Stimulated activated CD8-positive, alpha-beta memory T cell treated with anti-CD3 and anti-CD28 coated beads, Interleukin-7, amount 100 ng/mL, for 48 hours (primary cell): ENCODE results near the gene CSTPP1.
"Not testable (repeated sequence)": the region's sequence is repeated elsewhere in the genome, so short reads cannot be mapped to it uniquely, and the experiment has no call there.

Source experiments
- DNase-seq, 2 donors: peaks; one replicate each; pipeline ENCODE4 v3.0.0-alpha.2; 2020; ENCODE audit warnings: low read depth in 1 of 2; ENCODE audit errors: extremely low read depth in 1 of 2

Gene CSTPP1

GRCh38 chr11:46912526-46913150 is 23.9 kb upstream of the CSTPP1 start:
- no peak for DNase-seq

- DNase-seq, result no peak
Observed at GRCh38 chr11:46913484-46913883, 23.1 kb upstream of the CSTPP1 start.

- DNase-seq, result no peak
Observed at GRCh38 chr11:46914363-46914762, 22.2 kb upstream of the CSTPP1 start.

- DNase-seq, result no peak
Observed at GRCh38 chr11:46914910-46915309, 21.7 kb upstream of the CSTPP1 start.

GRCh38 chr11:46916286-46917108 is 20.1 kb upstream of the CSTPP1 start:
- DNase-seq, result no peak

GRCh38 chr11:46917109-46917761 is 19.3 kb upstream of the CSTPP1 start:
- no peak for DNase-seq

GRCh38 chr11:46917762-46918082 is 18.8 kb upstream of the CSTPP1 start:
- no peak for DNase-seq

GRCh38 chr11:46918083-46918787 is 18.3 kb upstream of the CSTPP1 start, which contains the start of gene LRP4:
LRP4 (minus strand) TSS chr11:46918550; CDS start chr11:46918379, 171 bp downstream.
- DNase-seq, result peak in 1 of 2 donors; percentile 39

- no peak for DNase-seq
Observed at GRCh38 chr11:46918788-46919513, 17.6 kb upstream of the CSTPP1 start.

GRCh38 chr11:46920755-46921154 is 15.8 kb upstream of the CSTPP1 start:
- no peak for DNase-seq

- not testable (repeated sequence) for DNase-seq
Observed at GRCh38 chr11:46927928-46928327, 8.6 kb upstream of the CSTPP1 start.

GRCh38 chr11:46928701-46929100 is 7.9 kb upstream of the CSTPP1 start:
- not testable (repeated sequence) for DNase-seq

- DNase-seq, result no peak
Observed at GRCh38 chr11:46930089-46930488, 6.5 kb upstream of the CSTPP1 start.

- DNase-seq, result no peak
Observed at GRCh38 chr11:46942172-46942571, 5.6 kb downstream of the CSTPP1 start.

- DNase-seq, result no peak
Observed at GRCh38 chr11:46944356-46945075, 8.0 kb downstream of the CSTPP1 start.

- no peak for DNase-seq
Observed at GRCh38 chr11:46947399-46948077, 11.0 kb downstream of the CSTPP1 start.

- no peak for DNase-seq
Observed at GRCh38 chr11:46948378-46949131, 12.0 kb downstream of the CSTPP1 start.

GRCh38 chr11:46949297-46949696 is 12.7 kb downstream of the CSTPP1 start:
- DNase-seq, result no peak

- no peak for DNase-seq
Observed at GRCh38 chr11:46951864-46952263, 15.3 kb downstream of the CSTPP1 start.
